GM12874 (cell line): ENCODE measurements around the gene C22orf39.

Experiments
- TF ChIP-seq, protein P1 (sequence below): IDR thresholded peaks from 2 replicates; pipeline ENCODE4 v1.5.1; 2011; ENCODE audit warnings: low read depth, mild to moderate bottlenecking, control low read depth, low read length, moderate library complexity; ENCODE audit not compliant: insufficient read depth

The C22orf39 gene

GRCh38 chr22:19397734-19398104, 49.8 kb downstream of the C22orf39 start:
- TF ChIP-seq, protein P1, sequence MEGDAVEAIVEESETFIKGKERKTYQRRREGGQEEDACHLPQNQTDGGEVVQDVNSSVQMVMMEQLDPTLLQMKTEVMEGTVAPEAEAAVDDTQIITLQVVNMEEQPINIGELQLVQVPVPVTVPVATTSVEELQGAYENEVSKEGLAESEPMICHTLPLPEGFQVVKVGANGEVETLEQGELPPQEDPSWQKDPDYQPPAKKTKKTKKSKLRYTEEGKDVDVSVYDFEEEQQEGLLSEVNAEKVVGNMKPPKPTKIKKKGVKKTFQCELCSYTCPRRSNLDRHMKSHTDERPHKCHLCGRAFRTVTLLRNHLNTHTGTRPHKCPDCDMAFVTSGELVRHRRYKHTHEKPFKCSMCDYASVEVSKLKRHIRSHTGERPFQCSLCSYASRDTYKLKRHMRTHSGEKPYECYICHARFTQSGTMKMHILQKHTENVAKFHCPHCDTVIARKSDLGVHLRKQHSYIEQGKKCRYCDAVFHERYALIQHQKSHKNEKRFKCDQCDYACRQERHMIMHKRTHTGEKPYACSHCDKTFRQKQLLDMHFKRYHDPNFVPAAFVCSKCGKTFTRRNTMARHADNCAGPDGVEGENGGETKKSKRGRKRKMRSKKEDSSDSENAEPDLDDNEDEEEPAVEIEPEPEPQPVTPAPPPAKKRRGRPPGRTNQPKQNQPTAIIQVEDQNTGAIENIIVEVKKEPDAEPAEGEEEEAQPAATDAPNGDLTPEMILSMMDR, result no peak

DNA sequence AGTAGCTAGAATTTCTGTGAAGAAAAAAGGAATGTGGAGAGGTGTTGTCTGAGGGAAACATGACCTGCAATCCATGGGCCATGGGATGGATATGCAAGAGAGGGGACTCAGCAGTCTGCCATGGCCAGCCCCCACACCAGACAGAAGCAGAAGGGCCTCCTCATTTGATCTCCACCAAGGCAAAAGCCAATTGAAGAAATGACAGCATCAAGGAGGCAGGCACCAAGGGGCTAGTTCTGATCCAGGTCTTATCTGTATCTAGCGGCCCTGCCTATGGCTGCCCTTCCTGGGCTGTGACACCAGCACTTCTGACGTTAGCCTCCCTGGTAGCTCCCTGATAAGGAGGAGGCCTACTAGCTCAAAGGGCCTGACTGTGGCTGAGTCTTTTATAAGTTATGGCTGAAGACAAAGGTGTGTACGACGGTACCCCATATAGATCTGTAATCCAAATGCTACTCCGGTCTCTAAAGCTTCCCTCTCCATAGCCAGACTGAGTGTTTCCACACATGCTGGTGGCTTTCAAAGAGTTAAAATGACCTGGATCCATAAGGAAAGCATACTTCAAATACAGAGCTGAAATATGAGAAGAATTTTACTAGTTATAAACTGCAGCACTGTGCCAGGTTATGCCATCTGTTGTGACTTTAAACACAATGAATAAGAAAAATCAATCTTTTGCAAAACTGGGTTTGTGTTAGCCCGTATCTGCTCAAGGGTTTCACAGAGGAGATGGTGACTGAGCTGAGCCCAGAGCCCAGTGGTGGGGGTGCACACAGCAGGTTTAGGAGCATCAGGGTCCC, 50.4 kb downstream of the C22orf39 start:
- TF ChIP-seq, protein P1, result no peak

GRCh38 chr22:19396561-19396933, 51.0 kb downstream of the C22orf39 start:
- TF ChIP-seq, protein P1, result no peak

- TF ChIP-seq, protein P1, result no peak
Observed at GRCh38 chr22:19395276-19395675, 52.2 kb downstream of the C22orf39 start.

DNA sequence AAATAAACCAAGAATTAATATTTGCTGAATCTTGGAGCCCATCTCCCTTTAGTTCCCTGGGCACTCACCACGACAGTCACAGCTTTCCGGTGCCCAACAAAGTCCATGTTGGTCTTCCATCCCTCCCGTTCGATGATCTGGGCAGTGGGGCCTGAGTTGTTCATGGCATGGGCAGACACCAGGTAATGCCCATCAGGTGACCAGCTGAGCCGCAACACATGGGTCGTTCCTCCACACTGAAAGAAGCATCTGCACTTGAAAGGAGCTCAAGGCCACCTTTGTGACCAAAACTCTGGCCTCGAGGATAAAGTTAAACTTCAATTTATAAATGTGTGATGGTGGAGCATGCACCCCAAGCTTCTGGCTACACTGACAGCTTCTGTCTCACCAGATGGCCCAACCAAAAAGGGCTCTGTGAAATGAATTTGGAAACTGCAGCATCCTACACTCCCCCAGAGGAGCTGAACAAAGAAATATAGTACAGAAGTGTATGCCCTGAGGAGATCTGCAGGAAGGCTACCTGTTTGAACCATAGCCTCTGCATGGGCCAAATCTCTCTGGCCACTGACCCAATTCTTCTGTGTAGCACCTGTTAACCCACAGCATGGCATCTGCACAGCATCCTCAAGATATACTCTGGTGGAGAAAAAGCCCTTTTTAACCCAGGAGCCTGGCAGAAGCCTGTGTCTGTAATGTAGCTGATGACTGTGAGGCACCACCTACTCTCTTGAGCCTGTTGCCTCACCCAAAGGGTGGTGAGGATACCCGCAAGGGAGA, 53.0 kb downstream of the C22orf39 start:
- TF ChIP-seq, protein P1, result no peak

GRCh38 chr22:19393704-19394103, 53.8 kb downstream of the C22orf39 start:
- TF ChIP-seq, protein P1, result no peak
